Measurements from ENCODE around the gene DAB1.

DNA sequence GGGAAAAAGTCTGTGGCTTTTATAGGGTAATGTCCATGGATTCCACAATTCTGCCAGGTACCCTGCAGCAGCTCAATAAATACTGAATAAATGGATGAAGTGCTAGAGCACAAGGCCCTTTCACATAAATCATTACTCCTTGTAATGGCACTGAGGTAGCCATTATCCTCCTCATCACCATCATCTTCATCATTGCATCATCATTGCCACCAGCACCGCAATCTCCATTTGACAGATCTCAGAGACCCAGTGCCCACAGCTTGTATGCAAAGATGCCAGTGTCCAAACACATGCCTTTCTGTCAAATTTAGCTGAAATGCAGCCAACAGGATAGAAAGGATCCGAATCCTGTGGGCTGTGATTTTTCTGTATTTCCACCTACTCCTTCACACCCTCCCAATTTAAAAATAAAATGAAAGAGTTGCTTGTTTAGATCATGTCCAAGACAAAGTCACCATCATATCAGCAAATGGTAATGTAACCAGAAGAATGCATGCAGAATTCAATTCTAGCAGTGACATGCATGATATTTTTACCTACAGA is 17.4 kb downstream of the DAB1 start:
- TF ChIP-seq, protein P1, sequence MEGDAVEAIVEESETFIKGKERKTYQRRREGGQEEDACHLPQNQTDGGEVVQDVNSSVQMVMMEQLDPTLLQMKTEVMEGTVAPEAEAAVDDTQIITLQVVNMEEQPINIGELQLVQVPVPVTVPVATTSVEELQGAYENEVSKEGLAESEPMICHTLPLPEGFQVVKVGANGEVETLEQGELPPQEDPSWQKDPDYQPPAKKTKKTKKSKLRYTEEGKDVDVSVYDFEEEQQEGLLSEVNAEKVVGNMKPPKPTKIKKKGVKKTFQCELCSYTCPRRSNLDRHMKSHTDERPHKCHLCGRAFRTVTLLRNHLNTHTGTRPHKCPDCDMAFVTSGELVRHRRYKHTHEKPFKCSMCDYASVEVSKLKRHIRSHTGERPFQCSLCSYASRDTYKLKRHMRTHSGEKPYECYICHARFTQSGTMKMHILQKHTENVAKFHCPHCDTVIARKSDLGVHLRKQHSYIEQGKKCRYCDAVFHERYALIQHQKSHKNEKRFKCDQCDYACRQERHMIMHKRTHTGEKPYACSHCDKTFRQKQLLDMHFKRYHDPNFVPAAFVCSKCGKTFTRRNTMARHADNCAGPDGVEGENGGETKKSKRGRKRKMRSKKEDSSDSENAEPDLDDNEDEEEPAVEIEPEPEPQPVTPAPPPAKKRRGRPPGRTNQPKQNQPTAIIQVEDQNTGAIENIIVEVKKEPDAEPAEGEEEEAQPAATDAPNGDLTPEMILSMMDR (IDR thresholded peaks at IDR 0.05; ENCODE audit: poor library complexity, severe bottlenecking), result no peak
- no peak for TF ChIP-seq EZH2 (IDR thresholded peaks at IDR 0.05; ENCODE audit: borderline replicate concordance, insufficient read depth, low read length, poor library complexity, severe bottlenecking)
- no peak for TF ChIP-seq POLR2AphosphoS5 (IDR thresholded peaks at IDR 0.05)
- no peak for TF ChIP-seq EP300 (conservative IDR thresholded peaks at IDR 0.05; ENCODE audit: poor library complexity, severe bottlenecking)
- no peak for TF ChIP-seq SMC3 (conservative IDR thresholded peaks at IDR 0.05; ENCODE audit: poor library complexity)
- TF ChIP-seq RAD21 (conservative IDR thresholded peaks at IDR 0.05), result no peak
- TF ChIP-seq TAF1 (IDR thresholded peaks at IDR 0.05; ENCODE audit: low read depth), result no peak
- TF ChIP-seq MXI1 (conservative IDR thresholded peaks at IDR 0.05; ENCODE audit: poor library complexity, severe bottlenecking), result no peak
- TF ChIP-seq, protein P2, sequence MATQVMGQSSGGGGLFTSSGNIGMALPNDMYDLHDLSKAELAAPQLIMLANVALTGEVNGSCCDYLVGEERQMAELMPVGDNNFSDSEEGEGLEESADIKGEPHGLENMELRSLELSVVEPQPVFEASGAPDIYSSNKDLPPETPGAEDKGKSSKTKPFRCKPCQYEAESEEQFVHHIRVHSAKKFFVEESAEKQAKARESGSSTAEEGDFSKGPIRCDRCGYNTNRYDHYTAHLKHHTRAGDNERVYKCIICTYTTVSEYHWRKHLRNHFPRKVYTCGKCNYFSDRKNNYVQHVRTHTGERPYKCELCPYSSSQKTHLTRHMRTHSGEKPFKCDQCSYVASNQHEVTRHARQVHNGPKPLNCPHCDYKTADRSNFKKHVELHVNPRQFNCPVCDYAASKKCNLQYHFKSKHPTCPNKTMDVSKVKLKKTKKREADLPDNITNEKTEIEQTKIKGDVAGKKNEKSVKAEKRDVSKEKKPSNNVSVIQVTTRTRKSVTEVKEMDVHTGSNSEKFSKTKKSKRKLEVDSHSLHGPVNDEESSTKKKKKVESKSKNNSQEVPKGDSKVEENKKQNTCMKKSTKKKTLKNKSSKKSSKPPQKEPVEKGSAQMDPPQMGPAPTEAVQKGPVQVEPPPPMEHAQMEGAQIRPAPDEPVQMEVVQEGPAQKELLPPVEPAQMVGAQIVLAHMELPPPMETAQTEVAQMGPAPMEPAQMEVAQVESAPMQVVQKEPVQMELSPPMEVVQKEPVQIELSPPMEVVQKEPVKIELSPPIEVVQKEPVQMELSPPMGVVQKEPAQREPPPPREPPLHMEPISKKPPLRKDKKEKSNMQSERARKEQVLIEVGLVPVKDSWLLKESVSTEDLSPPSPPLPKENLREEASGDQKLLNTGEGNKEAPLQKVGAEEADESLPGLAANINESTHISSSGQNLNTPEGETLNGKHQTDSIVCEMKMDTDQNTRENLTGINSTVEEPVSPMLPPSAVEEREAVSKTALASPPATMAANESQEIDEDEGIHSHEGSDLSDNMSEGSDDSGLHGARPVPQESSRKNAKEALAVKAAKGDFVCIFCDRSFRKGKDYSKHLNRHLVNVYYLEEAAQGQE (IDR thresholded peaks at IDR 0.05; ENCODE audit: borderline replicate concordance), result no peak

Data from neural cell (in vitro differentiated cells).